Endothelial cell of umbilical vein (primary cell): ENCODE data around the gene MST1. TPM values are rescaled to one million over a fixed set of nuclear protein-coding genes. Genes with fewer than 3 reads are reported as not detected.

Experiments
- BruUV-seq: library from RNA; stranded (reverse); fragments of 400-500 nt; replicated peaks from 2 replicates; lab custom pipeline; 2021; lab: Mats Ljungman, UMichigan
- CTCF ChIA-PET: fragments of 300-600, 350-600 bp; sonication (Branson Sonifier 250); formaldehyde crosslinking; loops from one replicate; lab custom pipeline; 2021; ENCODE audit warnings: antibody characterized with exemption, inconsistent platforms; lab: Charles Lee
- POLR2A ChIA-PET: fragments of 300-600, 350-600 bp; sonication (Branson Sonifier 250); formaldehyde crosslinking; loops from one replicate; lab custom pipeline; 2021; ENCODE audit warnings: antibody characterized with exemption, inconsistent platforms; lab: Charles Lee
- DNase-seq: peaks from one replicate; pipeline ENCODE4 v3.0.0-alpha.2; 2011; ENCODE audit warnings: low read depth, low spot score
- FAIRE-seq: peaks from 2 replicates; lab custom pipeline; 2011; peaks lifted over from hg19 to GRCh38; lab: Jason Lieb, UNC
- H2AFZ ChIP-seq: 2 replicates; pipeline ENCODE4 v1.6.0; 2012; ENCODE audit warnings: low read depth, low read length, control low read depth, inconsistent platforms
- H3K27ac ChIP-seq: 2 replicates; pipeline ENCODE4 v1.5.1; 2011; ENCODE audit warnings: low read depth, mild to moderate bottlenecking, control low read depth, low read length, moderate library complexity; ENCODE audit not compliant: insufficient read depth
- H3K27me3 ChIP-seq, 2 experiments: 2 replicates each; pipeline versions ENCODE4 v1.6.0 to v1.6.1; 2011; ENCODE audit warnings: low read length in 2 of 2, mixed read lengths in 1 of 2; ENCODE audit not compliant: control insufficient read depth in 2 of 2, insufficient read depth in 2 of 2
- H3K36me3 ChIP-seq, 2 experiments: 2 replicates in 1 of 2; 3 replicates in 1 of 2; pipeline ENCODE4 v1.5.1; 2011; ENCODE audit warnings: low read length in 2 of 2, mild to moderate bottlenecking in 1 of 2, moderate library complexity in 1 of 2; ENCODE audit not compliant: control insufficient read depth in 2 of 2, insufficient read depth in 2 of 2; ENCODE audit errors: extremely low read depth in 1 of 2
- H3K4me1 ChIP-seq: 3 replicates; pipeline ENCODE4 v1.5.1; 2011; ENCODE audit warnings: mild to moderate bottlenecking, low read length; ENCODE audit not compliant: control insufficient read depth, insufficient read depth; ENCODE audit errors: extremely low read depth
- H3K4me2 ChIP-seq: 2 replicates; pipeline ENCODE4 v1.6.1; 2011; ENCODE audit warnings: low read length, control low read depth, mixed read lengths; ENCODE audit not compliant: insufficient read depth
- H3K4me3 ChIP-seq, 3 experiments: fragments of 200-600 bp in 1 of 3; sonication (generic), shearing (Covaris generic) in 1 of 3; replicated peaks in 1 of 3; 2 replicates each; pipeline ENCODE4 v1.5.1; 2011 to 2016; ENCODE audit warnings: control low read depth in 3 of 3, low read length in 3 of 3, mild to moderate bottlenecking in 2 of 3, inconsistent platforms in 1 of 3, low read depth in 1 of 3, moderate library complexity in 1 of 3; ENCODE audit not compliant: insufficient read depth in 1 of 3
- H3K79me2 ChIP-seq: 2 replicates; pipeline ENCODE4 v1.6.0; 2012; ENCODE audit warnings: low read length, inconsistent platforms; ENCODE audit not compliant: control insufficient read depth, insufficient read depth
- H3K9ac ChIP-seq: replicated peaks from 2 replicates; pipeline ENCODE3; 2011; ENCODE audit warnings: low read length, control low read depth; ENCODE audit not compliant: insufficient read depth; ENCODE audit errors: extremely low read depth
- H3K9me1 ChIP-seq: replicated peaks from 3 replicates; pipeline ENCODE4 v1.6.0; 2011; ENCODE audit warnings: mild to moderate bottlenecking, low read length; ENCODE audit not compliant: control insufficient read depth, insufficient read depth; ENCODE audit errors: extremely low read depth
- H3K9me3 ChIP-seq: replicated peaks from 2 replicates; pipeline ENCODE4 v1.5.1; 2012; ENCODE audit warnings: low read length, inconsistent platforms; ENCODE audit not compliant: control insufficient read depth, insufficient read depth
- H4K20me1 ChIP-seq: replicated peaks from 2 replicates; pipeline ENCODE3; 2011; ENCODE audit warnings: mild to moderate bottlenecking, low read length; ENCODE audit not compliant: control insufficient read depth, insufficient read depth; ENCODE audit errors: extremely low read depth
- EZH2 ChIP-seq: IDR thresholded peaks from 2 replicates; pipeline ENCODE4 v1.6.1; 2012; ENCODE audit warnings: borderline replicate concordance, low read depth, mild to moderate bottlenecking, moderate library complexity, low read length, inconsistent platforms; ENCODE audit not compliant: severe bottlenecking
- FOS ChIP-seq: IDR thresholded peaks from 2 replicates; pipeline ENCODE4 v1.6.1; 2011; ENCODE audit warnings: mild to moderate bottlenecking, low read length, moderate library complexity, borderline replicate concordance; ENCODE audit not compliant: insufficient read depth
- MAX ChIP-seq: IDR thresholded peaks from 2 replicates; pipeline ENCODE4 v1.6.1; 2011; ENCODE audit not compliant: insufficient read depth, insufficient read length
- POLR2A ChIP-seq: IDR thresholded peaks from 2 replicates; pipeline ENCODE4 v1.6.1; 2012; ENCODE audit warnings: low read depth, mild to moderate bottlenecking, control low read depth, low read length
- dilution Hi-C: fragments of 300-500 bp; cut with MboI; formaldehyde crosslinking; loops from one replicate; pipeline ENCODE4 v1.15.0; 2019; ENCODE audit warnings: low sequenced_read_pairs; ENCODE audit not compliant: extremely low pct_ligation_motif_present
- intact Hi-C: fragments of 100-400 bp; cut with micrococcal nuclease; formaldehyde crosslinking; loops from one replicate; pipeline ENCODE4 v1.10.0; 2022
- polyA plus RNA-seq, 4 experiments: library from polyadenylated mRNA; depleted of rRNA in 3 of 4; stranded (reverse) in 3 of 4; unstranded in 1 of 4; fragments of >200 nt; gene quantifications; 2 replicates each; pipeline versions ENCODE4 v1.2.1 to v1.2.3, GENCODE V29; 2011 to 2012; ENCODE audit warnings: missing spikeins in 1 of 4
- total RNA-seq: library from RNA; stranded (reverse); gene quantifications from 2 replicates; pipeline ENCODE4 v1.2.3, GENCODE V29; 2021

MST1 gene
- total and polyA plus RNA-seq, 2 donors (not counting 3 experiments of a cell fraction or from before 2014, with no cell fraction given) = 6.1 to 17.5 TPM

GRCh38 chr3:49716691-49717210 is 27.5 kb upstream of the MST1 start:
- intact Hi-C loops = no loop called here
- Histone ChIP-seq H2AFZ (no peak overlapping the region), H3K4me2 (no peak overlapping the region), H3K36me3 (peaks cover 3 to 14% of the 10 kb centered on the region in 2 experiments), H3K9me1 (no peaks in the 10 kb centered on the region), H3K79me2 (no peaks in the 10 kb centered on the region), H3K4me3 (no peak overlapping the region), H3K9ac (no peak overlapping the region), H3K27me3 (no peaks in the 10 kb centered on the region), H3K9me3 (no peaks in the 10 kb centered on the region), H3K27ac (no peak overlapping the region), H4K20me1 (no peaks in the 10 kb centered on the region), H3K4me1 (peaks cover 7% of the 10 kb centered on the region)
- TF ChIP-seq EZH2 (no peak), MAX (no peak), POLR2A (no peak)
- no TSS peak for BruUV-seq
- ChIA-PET POLR2A (no interaction called here), CTCF (interaction anchor here (1.7 to 2.3 kb wide), 2 partner anchors 9 to 177 kb away, joined by 5 to 7 read pairs; no protein-coding TSS in a partner anchor)
- no peak for FAIRE-seq
- no peak for DNase-seq
- dilution Hi-C loops = no loop called here

GRCh38 chr3:49716169-49716568 is 26.9 kb upstream of the MST1 start:
- H3K36me3 ChIP-seq = peaks cover 3 to 8% of the 10 kb centered on the region in 2 experiments
- DNase-seq (no peak), FAIRE-seq (no peak)
- CTCF ChIA-PET = interaction anchor here (2.3 kb wide), 1 partner anchor 176 kb away, joined by 7 read pairs; no protein-coding TSS in a partner anchor
- peaks cover 7% of the 10 kb centered on the region for H3K4me1 ChIP-seq
- H3K27ac ChIP-seq = no peak overlapping the region
- H3K79me2 ChIP-seq = no peaks in the 10 kb centered on the region
- H2AFZ ChIP-seq = no peak overlapping the region
- intact Hi-C loops = no loop called here
- no peaks in the 10 kb centered on the region for H3K9me3 ChIP-seq
- H3K9ac ChIP-seq = no peak overlapping the region
- no peak overlapping the region for H3K4me3 ChIP-seq
- dilution Hi-C loops = no loop called here
- TF ChIP-seq MAX (no peak), EZH2 (no peak), FOS (no peak)
- H4K20me1 ChIP-seq = no peaks in the 10 kb centered on the region
- BruUV-seq = no TSS peak
- no peaks in the 10 kb centered on the region for H3K27me3 ChIP-seq
- no peaks in the 10 kb centered on the region for H3K9me1 ChIP-seq
- POLR2A ChIA-PET = no interaction called here
- H3K4me2 ChIP-seq = no peak overlapping the region
